ENCODE data around the gene PITX1. TPM values are rescaled to one million over a fixed set of nuclear protein-coding genes. Genes with fewer than 3 reads are reported as not detected.

The PITX1 gene
- total RNA-seq, 1 donor from 2014 or later, result not detected

- ATAC-seq, result no peak
- no peak for TF ChIP-seq CTCF (IDR thresholded peaks at IDR 0.05)
- DNase-seq, result no peak
- Histone ChIP-seq H3K27me3 (peaks cover 78% of the 10 kb centered on the region), H3K4me3 (no peak overlapping the region), H3K27ac (no peak overlapping the region), H3K36me3 (no peaks in the 10 kb centered on the region), H3K4me1 (no peaks in the 10 kb centered on the region), H3K9me3 (no peaks in the 10 kb centered on the region)
- intact Hi-C loops (cut with DNase I), result no loop called here
These were observed 12.8 kb upstream of the PITX1 start for GRCh38 chr5:135046661-135047346.

GRCh38 chr5:135045488-135045887 is 11.5 kb upstream of the PITX1 start:
- H3K27ac ChIP-seq, result no peak overlapping the region
- H3K4me1 ChIP-seq, result peaks cover 3% of the 10 kb centered on the region
- intact Hi-C loops (cut with DNase I), result no loop called here
- H3K4me3 ChIP-seq, result no peak overlapping the region
- TF ChIP-seq CTCF (IDR thresholded peaks at IDR 0.05), result no peak
- DNase-seq, result no peak
- no peaks in the 10 kb centered on the region for H3K36me3 ChIP-seq
- no peak for ATAC-seq
- no peaks in the 10 kb centered on the region for H3K9me3 ChIP-seq
- peaks cover 78% of the 10 kb centered on the region for H3K27me3 ChIP-seq

GRCh38 chr5:135042595-135042994 is 8.6 kb upstream of the PITX1 start:
- no peak overlapping the region for H3K27ac ChIP-seq
- TF ChIP-seq CTCF (IDR thresholded peaks at IDR 0.05), result no peak
- peaks cover 89% of the 10 kb centered on the region for H3K27me3 ChIP-seq
- no peaks in the 10 kb centered on the region for H3K9me3 ChIP-seq
- no peak overlapping the region for H3K4me3 ChIP-seq
- H3K36me3 ChIP-seq, result no peaks in the 10 kb centered on the region
- intact Hi-C loops (cut with DNase I), result no loop called here
- peaks cover 20% of the 10 kb centered on the region for H3K4me1 ChIP-seq
- no peak for DNase-seq
- ATAC-seq, result no peak

- Histone ChIP-seq H3K27ac (no peak overlapping the region), H3K4me1 (peaks cover 20% of the 10 kb centered on the region), H3K9me3 (no peaks in the 10 kb centered on the region), H3K36me3 (no peaks in the 10 kb centered on the region), H3K4me3 (no peak overlapping the region), H3K27me3 (peaks cover 93% of the 10 kb centered on the region)
- intact Hi-C loops (cut with DNase I), result no loop called here
- ATAC-seq (no peak), DNase-seq (no peak)
- no peak for TF ChIP-seq CTCF (IDR thresholded peaks at IDR 0.05)
These were observed 7.7 kb upstream of the PITX1 start for GRCh38 chr5:135041726-135042125.

- intact Hi-C loops (cut with DNase I), result no loop called here
- Histone ChIP-seq H3K27me3 (peaks cover 98% of the 10 kb centered on the region), H3K4me3 (no peak overlapping the region), H3K36me3 (no peaks in the 10 kb centered on the region), H3K9me3 (no peaks in the 10 kb centered on the region), H3K27ac (no peak overlapping the region), H3K4me1 (peaks cover 20% of the 10 kb centered on the region)
- no peak for TF ChIP-seq CTCF (IDR thresholded peaks at IDR 0.05)
- no peak for DNase-seq
- ATAC-seq, result no peak
These were observed 7.1 kb upstream of the PITX1 start for GRCh38 chr5:135041145-135041587.

All from upper lobe of right lung (tissue), 1 donor.